Calu3 (cell line): ENCODE data around the gene FAF2. TPM values are rescaled to one million over a fixed set of nuclear protein-coding genes. Genes with fewer than 3 reads are reported as not detected.

Experiments used
- BruUV-seq: library from RNA; stranded (reverse); fragments of 400-500 nt; replicated peaks from 2 replicates; lab custom pipeline; 2021; lab: Mats Ljungman, UMichigan
- CTCF ChIA-PET: fragments of 300-600 bp; sonication (Branson Sonifier 250); formaldehyde crosslinking; loops from one replicate; lab custom pipeline; 2022; ENCODE audit warnings: antibody characterized with exemption; lab: Charles Lee
- DNase-seq: peaks from one replicate; pipeline ENCODE4 v3.0.0; 2022
- H3K27ac Mint-ChIP-seq: one replicate; pipeline ENCODE4 v1.8.0; 2022; ENCODE audit warnings: mixed read lengths; ENCODE audit not compliant: unreplicated experiment
- H3K27me3 Mint-ChIP-seq: one replicate; pipeline ENCODE4 v1.8.0; 2022; ENCODE audit warnings: mixed read lengths; ENCODE audit not compliant: unreplicated experiment
- H3K36me3 Mint-ChIP-seq: one replicate; pipeline ENCODE4 v1.8.0; 2022; ENCODE audit warnings: mild to moderate bottlenecking, moderate library complexity, mixed read lengths; ENCODE audit not compliant: insufficient read depth, unreplicated experiment
- H3K4me1 Mint-ChIP-seq: one replicate; pipeline ENCODE4 v1.8.0; 2022; ENCODE audit warnings: mild to moderate bottlenecking, low read depth, mixed read lengths; ENCODE audit not compliant: unreplicated experiment
- H3K4me3 Mint-ChIP-seq: one replicate; pipeline ENCODE4 v1.8.0; 2022; ENCODE audit warnings: mild to moderate bottlenecking, low read depth, moderate library complexity, mixed read lengths; ENCODE audit not compliant: unreplicated experiment
- H3K9me3 Mint-ChIP-seq: one replicate; pipeline ENCODE4 v1.8.0; 2022; ENCODE audit warnings: low read depth, mixed read lengths; ENCODE audit not compliant: unreplicated experiment
- CTCF ChIP-seq: fragments of 200-600 bp; IDR thresholded peaks from one replicate; pipeline ENCODE4 v1.8.0; 2022; ENCODE audit warnings: antibody characterized with exemption; ENCODE audit not compliant: unreplicated experiment
- intact Hi-C: fragments of 100-400 bp; cut with micrococcal nuclease; formaldehyde crosslinking; loops from one replicate; pipeline ENCODE4 v1.10.0; 2022; ENCODE audit not compliant: unreplicated experiment
- total RNA-seq: library from RNA; stranded (reverse); gene quantifications from 2 replicates; pipeline ENCODE4 v1.2.3, GENCODE V29; 2022

The FAF2 gene
- total RNA-seq, 1 experiment from 2014 or later, result 73.6 TPM

- no peaks in the 10 kb centered on the region for H3K9me3 Mint-ChIP-seq
- H3K36me3 Mint-ChIP-seq, result peaks cover 80% of the 10 kb centered on the region
- H3K27ac Mint-ChIP-seq, result peak overlapping the region; percentile 19
- CTCF ChIA-PET, result no interaction called here
- no peak for DNase-seq
- TF ChIP-seq CTCF, result no peak
- no peak overlapping the region for H3K4me3 Mint-ChIP-seq
- peaks cover 71% of the 10 kb centered on the region for H3K4me1 Mint-ChIP-seq
- intact Hi-C loops, result loop anchor here (5.0 kb wide), 1 partner anchor 72 kb away; the partner anchor contains the start of gene GPRIN1
- H3K27me3 Mint-ChIP-seq, result no peaks in the 10 kb centered on the region
- no TSS peak for BruUV-seq
Measured at GRCh38 chr5:176540476-176540899, 92.3 kb downstream of the FAF2 start.

DNA sequence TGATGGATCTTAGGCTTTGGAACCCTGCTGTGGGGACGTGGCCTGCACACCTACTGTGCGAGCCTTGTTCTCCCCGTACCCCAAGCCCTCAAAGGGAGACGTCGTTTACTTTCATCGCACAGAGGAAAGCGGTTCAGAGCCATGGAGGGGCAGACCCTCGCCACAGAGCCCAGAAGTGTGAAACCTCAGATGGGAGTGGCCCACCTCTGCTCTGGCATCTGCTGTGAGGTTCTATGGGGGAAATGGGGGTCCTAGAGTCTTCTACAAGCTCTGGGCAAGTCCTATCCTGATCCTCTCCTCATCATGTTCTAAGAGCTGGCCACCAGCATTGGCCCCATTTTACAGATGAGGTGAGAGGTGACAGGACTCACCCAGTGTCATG lies 92.8 kb downstream of the FAF2 start:
- H3K4me3 Mint-ChIP-seq, result no peak overlapping the region
- H3K36me3 Mint-ChIP-seq, result peaks cover 80% of the 10 kb centered on the region
- BruUV-seq, result no TSS peak
- no peak for TF ChIP-seq CTCF
- peaks cover 71% of the 10 kb centered on the region for H3K4me1 Mint-ChIP-seq
- H3K27ac Mint-ChIP-seq, result peak overlapping the region; percentile 19
- intact Hi-C loops, result loop anchor here (5.0 kb wide), 1 partner anchor 71 kb away; the partner anchor contains the start of gene GPRIN1
- H3K27me3 Mint-ChIP-seq, result no peaks in the 10 kb centered on the region
- CTCF ChIA-PET, result no interaction called here
- H3K9me3 Mint-ChIP-seq, result no peaks in the 10 kb centered on the region
- no peak for DNase-seq

DNA sequence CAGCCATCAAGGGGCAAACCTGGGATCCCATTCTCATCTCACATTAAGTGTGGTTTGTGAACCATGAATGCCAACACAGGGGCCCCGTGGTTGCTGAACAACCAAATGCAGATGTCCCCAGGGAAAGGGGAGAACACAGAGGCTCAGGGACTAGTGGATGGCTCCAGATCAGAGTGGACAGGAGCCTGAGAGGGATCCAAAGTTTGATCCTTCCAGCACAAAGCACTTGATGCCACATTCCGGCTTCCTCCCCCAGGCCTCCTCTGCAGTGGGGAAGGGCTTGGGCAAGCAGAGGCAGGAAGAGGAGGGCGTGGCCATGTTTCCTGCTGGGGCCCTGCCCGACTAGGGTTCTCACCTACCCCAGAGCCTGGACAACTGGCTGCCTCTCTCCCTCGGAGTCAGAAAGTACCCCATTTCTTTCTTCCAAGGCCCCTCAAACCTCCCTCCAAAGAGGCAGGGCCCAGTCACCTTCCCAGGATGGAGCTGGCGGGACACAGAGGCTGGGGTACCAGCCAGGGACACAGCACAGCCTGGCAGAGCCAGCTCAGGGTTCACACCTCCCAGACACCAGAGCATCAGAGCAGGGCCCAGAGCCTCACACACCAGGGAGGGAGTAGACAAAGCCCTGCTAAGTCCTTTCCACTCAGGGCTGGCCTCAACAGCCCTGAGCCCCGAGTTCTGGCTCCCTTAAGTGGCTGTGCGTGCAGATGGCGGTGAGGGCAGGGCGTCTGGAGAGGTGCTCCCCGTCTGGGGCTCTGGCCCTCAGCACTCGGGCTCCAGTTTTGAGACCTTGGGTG lies 93.4 kb downstream of the FAF2 start:
- Mint-ChIP-seq H3K27me3 (no peaks in the 10 kb centered on the region), H3K4me1 (peaks cover 76% of the 10 kb centered on the region), H3K9me3 (no peaks in the 10 kb centered on the region), H3K36me3 (peaks cover 79% of the 10 kb centered on the region), H3K4me3 (peak overlapping the region; percentile 84), H3K27ac (peak overlapping the region; percentile 82)
- CTCF ChIA-PET, result no interaction called here
- TF ChIP-seq CTCF, result no peak
- BruUV-seq, result no TSS peak
- peak; percentile 72 for DNase-seq
- intact Hi-C loops, result loop anchor here (5.0 kb wide), 1 partner anchor 71 kb away; the partner anchor contains the start of gene GPRIN1

DNA sequence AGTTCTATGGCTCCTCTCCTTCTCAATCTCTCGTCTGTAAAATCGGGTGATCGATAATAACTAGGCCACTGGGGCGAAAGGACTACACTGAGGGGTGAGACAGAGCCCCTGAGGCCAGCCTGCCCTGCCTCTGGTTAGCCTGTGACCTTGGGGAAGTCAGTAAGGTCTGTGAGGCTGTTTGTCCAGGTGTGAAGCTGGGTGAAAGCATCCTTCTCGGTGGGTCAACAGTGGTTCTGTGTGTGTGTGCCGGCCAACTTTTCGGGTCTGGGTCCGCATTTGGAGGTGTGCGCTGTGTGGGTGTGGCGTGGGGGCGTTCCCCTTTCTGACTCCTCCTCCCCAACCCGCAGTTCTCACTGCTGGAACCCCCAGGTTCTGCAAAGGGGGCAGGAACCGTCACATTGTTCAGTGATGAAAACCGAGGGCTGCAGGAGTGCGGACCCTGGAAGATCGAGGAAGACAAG lies 94.0 kb downstream of the FAF2 start:
- BruUV-seq, result TSS peak; percentile 10
- no peak for TF ChIP-seq CTCF
- DNase-seq, result no peak
- intact Hi-C loops, result loop anchor here (5.0 kb wide), 1 partner anchor 70 kb away; the partner anchor contains the start of gene GPRIN1
- Mint-ChIP-seq H3K4me3 (peak overlapping the region; percentile 84), H3K36me3 (peaks cover 72% of the 10 kb centered on the region), H3K27ac (peak overlapping the region; percentile 82), H3K27me3 (no peaks in the 10 kb centered on the region), H3K9me3 (no peaks in the 10 kb centered on the region), H3K4me1 (peaks cover 78% of the 10 kb centered on the region)
- CTCF ChIA-PET, result interaction anchor here (1.1 kb wide), 1 partner anchor 94 kb away, joined by 3 read pairs; the partner anchor contains the start of gene FAF2
